ENCODE measurements around the gene ARHGEF18.

Gene ARHGEF18

GRCh38 chr19:7394731-7395359 is 46.1 kb downstream of the ARHGEF18 start:
- peak overlapping the region; percentile 75 for H3K27ac ChIP-seq
- H3K4me3 ChIP-seq = peak overlapping the region; percentile 86
- no peaks in the 10 kb centered on the region for H3K27me3 ChIP-seq
- H3K36me3 ChIP-seq = peaks cover 76% of the 10 kb centered on the region
- H3K4me2 ChIP-seq = peak overlapping the region; percentile 89
- peaks cover 82% of the 10 kb centered on the region for H4K20me1 ChIP-seq
- no peak for TF ChIP-seq Cebpa-rat (IDR thresholded peaks at IDR 0.05)
- peaks cover 36% of the 10 kb centered on the region for H3K4me1 ChIP-seq
- H3K9ac ChIP-seq = peak overlapping the region; percentile 79
- H3K9me3 ChIP-seq = no peaks in the 10 kb centered on the region

- Histone ChIP-seq H3K36me3 (peaks cover 76% of the 10 kb centered on the region), H3K27ac (peak overlapping the region; percentile 75), H3K27me3 (no peaks in the 10 kb centered on the region), H4K20me1 (peaks cover 84% of the 10 kb centered on the region), H3K9me3 (no peaks in the 10 kb centered on the region), H3K9ac (peak overlapping the region; percentile 79), H3K4me2 (peak overlapping the region; percentile 89), H3K4me3 (peak overlapping the region; percentile 86), H3K4me1 (peaks cover 36% of the 10 kb centered on the region)
- TF ChIP-seq Cebpa-rat (IDR thresholded peaks at IDR 0.05) = no peak
Observed at GRCh38 chr19:7395360-7396066, 46.8 kb downstream of the ARHGEF18 start.

- Histone ChIP-seq H3K27ac (no peak overlapping the region), H3K36me3 (peaks cover 76% of the 10 kb centered on the region), H4K20me1 (peaks cover 100% of the 10 kb centered on the region), H3K4me1 (peaks cover 36% of the 10 kb centered on the region), H3K9me3 (peaks cover 12% of the 10 kb centered on the region; the same call in 1 of the 2 replicates), H3K4me3 (no peak overlapping the region), H3K4me2 (peak overlapping the region; percentile 19; the same call in 1 of the 2 replicates), H3K27me3 (no peaks in the 10 kb centered on the region), H3K9ac (peak overlapping the region; percentile 34; the same call in 1 of the 2 replicates)
- no peak for TF ChIP-seq Cebpa-rat (IDR thresholded peaks at IDR 0.05)
Observed at GRCh38 chr19:7397687-7398086, 49.0 kb downstream of the ARHGEF18 start.
